Left kidney (tissue), 2 donors: ENCODE measurements around the gene SFT2D1. TPM values are rescaled to one million over a fixed set of nuclear protein-coding genes. Genes with fewer than 3 reads are reported as not detected.

Experiments used
- DNase-seq: peaks from one replicate; pipeline ENCODE4 v3.0.0-alpha.2; 2013
- polyA plus RNA-seq: library from polyadenylated mRNA; unstranded; fragments of 120-200 nt; gene quantifications from one replicate; pipeline ENCODE4 v1.2.1, GENCODE V29; 2013; ENCODE audit not compliant: insufficient read length

The SFT2D1 gene
- polyA plus RNA-seq, 1 donor: 75.3 TPM

GRCh38 chr6:166308033-166308768, 34.1 kb downstream of the SFT2D1 start, which contains the start of gene PRR18:
PRR18 (minus strand) TSS chr6:166308392; CDS start chr6:166308142, 250 bp downstream.
- DNase-seq: no peak

DNA sequence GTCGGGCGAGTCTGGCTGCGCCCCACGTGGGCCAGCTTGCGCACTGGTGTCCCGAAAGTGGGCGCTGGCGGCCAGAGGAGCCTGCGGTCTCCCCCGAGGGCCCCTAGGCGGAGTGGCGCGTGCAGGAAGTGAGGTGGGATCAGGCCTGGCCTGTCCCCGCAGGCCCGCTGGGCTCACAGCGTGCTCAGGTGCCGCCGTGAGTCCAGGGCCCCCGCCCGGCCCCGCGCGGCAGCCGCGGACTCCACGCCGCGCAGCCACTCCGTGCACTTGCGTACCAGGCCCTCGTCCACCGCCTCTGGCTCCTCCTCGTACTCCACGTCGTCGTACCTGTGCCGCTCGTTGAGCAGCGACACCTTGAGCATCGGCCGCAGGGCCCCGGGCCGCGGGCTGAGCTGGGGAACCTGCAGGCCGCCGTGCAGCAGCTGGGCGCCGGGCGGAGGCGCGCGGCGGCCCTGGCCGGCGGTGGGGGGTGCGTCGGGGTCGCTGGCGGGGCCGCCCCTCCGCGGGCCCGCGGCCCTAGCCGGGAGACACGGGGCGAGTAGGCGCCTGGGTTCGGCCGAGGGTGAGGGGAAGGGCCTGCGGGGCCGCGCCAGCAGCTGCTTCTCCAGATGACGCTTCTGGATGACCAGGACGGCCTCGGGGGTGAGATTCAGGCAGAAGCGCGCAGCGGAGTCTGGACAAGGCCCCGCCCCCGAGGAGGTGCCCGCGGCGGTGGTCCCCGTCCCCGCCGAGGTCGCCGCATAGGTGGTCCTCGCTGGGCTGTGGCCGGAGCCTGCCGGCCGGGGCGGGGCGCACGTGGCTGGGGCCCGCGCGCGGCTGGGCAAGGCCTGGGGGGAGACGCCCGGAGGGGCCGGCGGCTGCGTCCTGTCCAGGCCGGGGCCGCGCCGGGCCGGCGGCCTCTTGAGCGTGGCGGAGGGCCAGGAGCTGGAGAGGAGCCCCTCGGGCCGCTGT, 35.0 kb downstream of the SFT2D1 start:
- DNase-seq: no peak

DNA sequence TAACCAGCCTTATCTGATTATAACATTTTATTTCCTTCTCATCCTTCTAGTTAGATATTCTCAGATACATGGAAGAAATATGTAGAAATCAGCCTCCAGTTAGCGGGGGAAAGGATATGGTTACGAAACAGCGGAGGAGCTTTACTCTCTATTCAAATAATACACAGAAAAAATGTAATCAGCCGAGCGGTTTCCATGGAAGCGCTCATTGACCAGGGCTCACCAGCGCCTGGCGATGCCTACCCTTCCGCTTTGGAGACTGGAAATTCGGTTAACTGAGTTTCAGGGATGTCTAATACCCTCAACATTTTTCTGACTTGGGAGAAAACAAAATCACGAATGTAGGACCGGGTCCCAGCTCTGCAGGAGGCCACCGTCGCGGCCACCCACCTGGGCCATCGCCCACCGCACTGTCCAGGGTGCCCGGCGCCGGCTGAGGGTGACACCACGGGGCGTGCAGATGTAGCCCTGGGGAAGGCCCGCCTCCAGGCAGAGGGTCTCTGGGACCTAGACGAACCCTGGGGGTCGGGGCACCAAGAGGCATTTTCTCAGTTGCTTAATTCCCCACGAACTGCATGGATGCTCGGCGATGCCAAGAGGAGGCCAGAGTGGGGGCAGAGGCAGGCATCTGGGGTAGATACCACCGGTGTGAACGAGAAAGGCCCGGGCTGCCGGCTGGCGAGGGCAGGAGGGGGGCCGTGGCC, 35.8 kb downstream of the SFT2D1 start:
- no peak for DNase-seq

- no peak for DNase-seq
These were observed 36.7 kb downstream of the SFT2D1 start for GRCh38 chr6:166305562-166306117.

GRCh38 chr6:166304106-166304505, 38.2 kb downstream of the SFT2D1 start:
- DNase-seq: no peak

- no peak for DNase-seq
These were observed 40.5 kb downstream of the SFT2D1 start for GRCh38 chr6:166301611-166302529.

DNA sequence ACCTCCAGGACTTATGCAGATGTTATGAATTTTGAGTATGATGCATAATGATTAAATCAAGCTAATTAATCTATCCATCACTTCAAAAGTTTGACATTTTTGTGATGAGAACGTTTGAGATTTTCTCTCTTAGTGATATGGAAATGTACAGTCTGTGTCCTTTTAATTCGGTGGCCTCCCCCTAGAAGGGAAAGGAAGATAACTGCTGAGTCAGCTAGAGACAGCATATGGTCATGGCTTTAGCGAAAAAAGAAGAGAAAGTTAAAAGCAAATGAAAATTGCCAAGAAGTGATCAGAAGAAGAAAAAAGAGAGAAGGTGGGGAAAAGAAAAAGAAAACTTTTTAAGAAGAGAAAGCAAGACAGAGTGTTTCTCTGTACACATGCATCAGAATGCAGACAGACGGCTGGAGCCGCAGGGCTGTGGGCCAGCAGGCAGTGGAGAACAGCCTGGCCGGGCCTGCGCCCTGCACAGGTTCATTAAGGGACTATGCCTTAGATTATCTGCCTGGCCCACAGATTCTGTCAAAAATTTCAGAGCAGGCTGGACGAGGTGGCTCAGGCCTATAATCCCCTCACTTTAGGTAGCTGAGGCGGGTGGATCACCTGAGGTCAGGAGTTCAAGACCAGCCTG, 41.9 kb downstream of the SFT2D1 start:
- no peak for DNase-seq

- no peak for DNase-seq
These were observed 44.7 kb downstream of the SFT2D1 start for GRCh38 chr6:166297606-166298005.

- DNase-seq: no peak
These were observed 46.1 kb downstream of the SFT2D1 start for GRCh38 chr6:166296035-166296883.

- DNase-seq: no peak
These were observed 48.4 kb downstream of the SFT2D1 start for GRCh38 chr6:166293731-166294584.

DNA sequence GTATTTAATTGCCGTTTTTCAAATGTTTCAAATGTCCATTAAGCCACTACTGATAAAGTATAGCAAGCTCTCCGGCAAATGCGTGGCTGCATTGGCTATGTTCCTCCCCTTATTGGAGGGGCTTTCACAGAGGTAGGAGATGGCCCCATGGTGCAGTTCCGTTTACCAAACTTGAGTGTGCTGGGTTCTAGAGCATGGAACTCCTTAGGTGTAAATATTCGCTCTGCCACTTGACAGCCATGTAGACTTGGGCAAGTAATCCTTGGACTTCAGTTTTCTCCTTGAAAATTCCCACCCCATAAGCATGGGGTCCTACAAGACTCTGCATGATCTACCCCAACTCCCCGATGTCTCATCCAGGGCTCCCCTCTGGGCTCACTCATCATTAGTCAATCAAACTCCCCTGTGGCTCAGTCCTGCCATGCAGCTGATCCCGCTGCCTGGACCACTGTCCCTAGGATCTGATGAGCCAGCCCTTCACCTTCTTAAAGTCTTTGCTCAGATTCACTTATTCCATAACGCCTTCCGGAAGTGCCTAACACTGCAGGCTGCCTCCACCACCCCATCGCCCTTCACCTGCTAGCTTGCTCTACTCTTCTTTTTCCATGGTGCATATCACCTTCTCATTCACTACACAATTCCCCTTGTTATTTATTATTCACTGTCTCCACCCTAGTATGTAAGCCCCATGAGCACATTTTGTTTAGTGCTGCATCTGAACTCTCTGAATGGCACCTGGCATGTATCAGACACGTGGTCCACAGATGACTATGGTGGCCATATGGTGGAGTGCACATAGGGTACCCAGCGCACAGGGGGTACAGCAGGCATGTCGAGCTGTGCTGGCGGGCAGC, 52.9 kb downstream of the SFT2D1 start:
- DNase-seq: no peak

DNA sequence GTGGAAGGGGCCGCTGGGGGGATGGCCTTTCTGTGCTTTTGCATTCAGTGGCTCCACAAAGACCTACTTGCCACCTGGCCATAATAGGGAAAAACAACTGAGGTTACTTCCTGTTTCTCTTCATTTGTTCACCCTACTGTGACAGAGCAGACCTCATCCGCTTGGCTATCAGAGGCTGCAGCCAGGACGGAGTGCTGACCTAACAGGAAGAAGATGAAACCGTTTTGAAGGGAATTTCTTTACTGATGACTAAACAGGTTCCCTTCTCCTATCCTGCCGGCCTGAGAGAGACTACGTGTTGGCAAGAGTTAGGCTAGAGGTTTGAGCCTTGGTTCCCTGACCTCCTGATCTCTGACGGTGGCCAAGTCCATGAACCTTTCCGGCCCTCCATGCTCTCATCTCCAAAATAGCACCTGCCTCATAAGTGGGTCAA, 55.5 kb downstream of the SFT2D1 start:
- no peak for DNase-seq

DNA sequence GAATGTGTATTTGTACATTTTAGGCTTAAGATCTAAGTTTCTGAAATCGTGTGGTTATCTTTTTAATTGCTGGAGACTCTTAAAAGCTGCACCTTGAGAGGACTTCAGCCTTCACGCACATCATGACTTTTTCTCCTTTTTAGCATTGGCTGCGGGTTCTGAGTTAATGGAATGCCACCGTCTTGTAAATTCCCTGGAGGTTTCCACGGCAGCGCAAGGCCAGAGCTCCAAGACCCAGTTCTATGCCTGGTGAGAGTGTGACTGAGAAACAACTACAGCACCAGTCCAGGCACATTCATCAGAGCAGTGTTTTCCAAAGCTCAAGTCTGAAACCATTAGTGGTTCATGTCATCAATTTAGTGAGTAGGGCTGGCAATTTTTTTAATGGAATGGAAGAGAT, 57.1 kb downstream of the SFT2D1 start:
- no peak for DNase-seq

GRCh38 chr6:166284640-166285039, 57.7 kb downstream of the SFT2D1 start:
- DNase-seq: no peak

GRCh38 chr6:166282394-166283032, 59.8 kb downstream of the SFT2D1 start:
- no peak for DNase-seq

DNA sequence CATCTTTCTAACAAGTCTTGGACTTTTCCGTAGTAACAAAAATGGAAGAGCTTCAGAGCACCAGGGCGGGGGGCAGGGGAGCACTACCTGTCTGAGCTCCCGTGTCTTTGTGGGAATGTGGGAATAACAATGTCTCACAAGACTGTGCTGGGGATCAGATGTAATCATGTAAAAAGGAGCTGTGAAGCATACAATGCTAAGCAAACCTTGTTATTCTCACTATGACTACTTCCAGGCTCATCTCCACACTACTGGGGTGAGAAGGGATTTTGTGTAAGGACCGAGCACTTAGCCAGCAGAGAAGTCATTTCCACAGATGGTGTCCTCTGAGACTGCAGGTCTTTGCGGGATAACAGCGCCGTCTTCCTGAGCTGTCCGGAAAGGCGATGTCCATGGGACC, 61.2 kb downstream of the SFT2D1 start:
- no peak for DNase-seq

DNA sequence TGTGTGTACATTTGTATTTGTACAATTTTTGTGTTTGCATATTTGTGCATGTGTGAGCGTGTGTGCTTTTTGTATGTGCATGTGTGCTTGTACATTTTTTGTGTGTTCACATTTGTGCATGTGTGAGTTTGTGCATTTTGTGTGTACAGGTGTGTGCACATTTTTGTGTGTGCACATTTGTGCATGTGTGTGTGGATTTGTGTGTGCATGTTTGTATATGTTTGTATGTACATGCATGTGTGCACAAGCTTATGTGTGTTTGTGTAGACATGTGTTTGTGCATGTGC, 63.0 kb downstream of the SFT2D1 start:
- no peak for DNase-seq
